Measurements from ENCODE around the gene HOGA1. TPM values are rescaled to one million over a fixed set of nuclear protein-coding genes. Genes with fewer than 3 reads are reported as not detected.
"Not testable (repeated sequence)": the region's sequence is repeated elsewhere in the genome, so short reads cannot be mapped to it uniquely, and the experiment has no call there.

Gene HOGA1
- polyA plus RNA-seq, 1 donor (not counting 4 experiments of a cell fraction or from before 2014, with no cell fraction given) = 1.0 TPM

- Histone ChIP-seq H3K9ac (ENCODE audit: control insufficient read depth, extremely low read depth, insufficient read depth, low read length) (no peak overlapping the region), H3K4me2 (ENCODE audit: control insufficient read depth, extremely low read depth, insufficient read depth, low read depth, low read length) (peak overlapping the region; percentile 27), H3K79me2 (ENCODE audit: control insufficient read depth, insufficient read depth, low read length) (peaks cover 12% of the 10 kb centered on the region), H4K20me1 (ENCODE audit: control insufficient read depth, extremely low read depth, insufficient read depth, low read length) (no peaks in the 10 kb centered on the region), H3K27me3 (ENCODE audit: control insufficient read depth, extremely low read depth, insufficient read depth, low read length) (no peaks in the 10 kb centered on the region), H3K36me3 (ENCODE audit: control insufficient read depth in 2 of 2, extremely low read depth in 1 of 2, insufficient read depth in 2 of 2, low read length in 2 of 2) (no peaks in the 10 kb centered on the region), H3K9me3 (ENCODE audit: control insufficient read depth, low read depth, low read length) (no peaks in the 10 kb centered on the region), H3K9me1 (ENCODE audit: control insufficient read depth, extremely low read depth, insufficient read depth, low read length) (no peaks in the 10 kb centered on the region), H3K4me1 (ENCODE audit: control insufficient read depth, extremely low read depth, insufficient read depth, low read length) (peaks cover 29% of the 10 kb centered on the region), H3K4me3 (ENCODE audit: control insufficient read depth in 2 of 3, extremely low read depth in 1 of 3, insufficient read depth in 2 of 3, low read depth in 1 of 3, low read length in 3 of 3) (no peak overlapping the region), H3K27ac (ENCODE audit: control insufficient read depth, insufficient read depth, low read length) (no peak overlapping the region), H2AFZ (ENCODE audit: control insufficient read depth, low read length) (no peak overlapping the region)
- DNase-seq (ENCODE audit: low read depth, low spot score) (no peak), FAIRE-seq (peak; percentile 93)
- dilution Hi-C loops (cut with MboI; ENCODE audit: extremely low pct_ligation_motif_present, low sequenced_read_pairs) = no loop called here
- TF ChIP-seq CTCF (optimal IDR thresholded peaks at IDR 0.05 in 1 of 3, IDR thresholded peaks at IDR 0.05 in 1 of 3, conservative IDR thresholded peaks at IDR 0.05 in 1 of 3; ENCODE audit: extremely low read depth in 1 of 3, insufficient read depth in 2 of 3, low read length in 3 of 3) (peak; percentile 90 to 98 (median 95)), EZH2 (IDR thresholded peaks at IDR 0.05; ENCODE audit: low read length) (no peak)
Observed at GRCh38 chr10:97553575-97554031, 30.6 kb upstream of the HOGA1 start.

GRCh38 chr10:97554336-97554735 lies 29.9 kb upstream of the HOGA1 start:
- H3K9me1 ChIP-seq (ENCODE audit: control insufficient read depth, extremely low read depth, insufficient read depth, low read length); H3K27ac ChIP-seq (ENCODE audit: control insufficient read depth, insufficient read depth, low read length); dilution Hi-C loops (cut with MboI; ENCODE audit: extremely low pct_ligation_motif_present, low sequenced_read_pairs); H4K20me1 ChIP-seq (ENCODE audit: control insufficient read depth, extremely low read depth, insufficient read depth, low read length); H3K9me3 ChIP-seq (ENCODE audit: control insufficient read depth, low read depth, low read length); DNase-seq (ENCODE audit: low read depth, low spot score); FAIRE-seq; H3K79me2 ChIP-seq (ENCODE audit: control insufficient read depth, insufficient read depth, low read length); H3K4me2 ChIP-seq (ENCODE audit: control insufficient read depth, extremely low read depth, insufficient read depth, low read depth, low read length); H2AFZ ChIP-seq (ENCODE audit: control insufficient read depth, low read length); H3K4me3 ChIP-seq (ENCODE audit: control insufficient read depth in 2 of 3, extremely low read depth in 1 of 3, insufficient read depth in 2 of 3, low read depth in 1 of 3, low read length in 3 of 3); H3K27me3 ChIP-seq (ENCODE audit: control insufficient read depth, extremely low read depth, insufficient read depth, low read length); H3K9ac ChIP-seq (ENCODE audit: control insufficient read depth, extremely low read depth, insufficient read depth, low read length); H3K36me3 ChIP-seq (ENCODE audit: control insufficient read depth in 2 of 2, extremely low read depth in 1 of 2, insufficient read depth in 2 of 2, low read length in 2 of 2): not testable (repeated sequence)
- peaks cover 23% of the 10 kb centered on the region for H3K4me1 ChIP-seq (ENCODE audit: control insufficient read depth, extremely low read depth, insufficient read depth, low read length)

GRCh38 chr10:97555541-97555940 lies 28.6 kb upstream of the HOGA1 start:
- not testable (repeated sequence) for H3K79me2 ChIP-seq (ENCODE audit: control insufficient read depth, insufficient read depth, low read length); FAIRE-seq; H3K9ac ChIP-seq (ENCODE audit: control insufficient read depth, extremely low read depth, insufficient read depth, low read length)

GRCh38 chr10:97560731-97561381 lies 23.3 kb upstream of the HOGA1 start:
- dilution Hi-C loops (cut with MboI; ENCODE audit: extremely low pct_ligation_motif_present, low sequenced_read_pairs); H3K36me3 ChIP-seq (ENCODE audit: control insufficient read depth in 2 of 2, extremely low read depth in 1 of 2, insufficient read depth in 2 of 2, low read length in 2 of 2); H3K4me3 ChIP-seq (ENCODE audit: control insufficient read depth in 2 of 3, extremely low read depth in 1 of 3, insufficient read depth in 2 of 3, low read depth in 1 of 3, low read length in 3 of 3); H3K4me1 ChIP-seq (ENCODE audit: control insufficient read depth, extremely low read depth, insufficient read depth, low read length); DNase-seq (ENCODE audit: low read depth, low spot score); H3K79me2 ChIP-seq (ENCODE audit: control insufficient read depth, insufficient read depth, low read length); H3K9me3 ChIP-seq (ENCODE audit: control insufficient read depth, low read depth, low read length); H3K4me2 ChIP-seq (ENCODE audit: control insufficient read depth, extremely low read depth, insufficient read depth, low read depth, low read length); H3K9ac ChIP-seq (ENCODE audit: control insufficient read depth, extremely low read depth, insufficient read depth, low read length); H3K9me1 ChIP-seq (ENCODE audit: control insufficient read depth, extremely low read depth, insufficient read depth, low read length); H3K27ac ChIP-seq (ENCODE audit: control insufficient read depth, insufficient read depth, low read length); H3K27me3 ChIP-seq (ENCODE audit: control insufficient read depth, extremely low read depth, insufficient read depth, low read length); H4K20me1 ChIP-seq (ENCODE audit: control insufficient read depth, extremely low read depth, insufficient read depth, low read length); FAIRE-seq; H2AFZ ChIP-seq (ENCODE audit: control insufficient read depth, low read length): not testable (repeated sequence)

More at GRCh38 chr10:97555541-97555940, 28.6 kb upstream of the HOGA1 start:
- H3K4me3 ChIP-seq (ENCODE audit: control insufficient read depth in 2 of 3, extremely low read depth in 1 of 3, insufficient read depth in 2 of 3, low read depth in 1 of 3, low read length in 3 of 3); H3K36me3 ChIP-seq (ENCODE audit: control insufficient read depth in 2 of 2, extremely low read depth in 1 of 2, insufficient read depth in 2 of 2, low read length in 2 of 2); H2AFZ ChIP-seq (ENCODE audit: control insufficient read depth, low read length); H4K20me1 ChIP-seq (ENCODE audit: control insufficient read depth, extremely low read depth, insufficient read depth, low read length); H3K27me3 ChIP-seq (ENCODE audit: control insufficient read depth, extremely low read depth, insufficient read depth, low read length); dilution Hi-C loops (cut with MboI; ENCODE audit: extremely low pct_ligation_motif_present, low sequenced_read_pairs); DNase-seq (ENCODE audit: low read depth, low spot score); H3K4me2 ChIP-seq (ENCODE audit: control insufficient read depth, extremely low read depth, insufficient read depth, low read depth, low read length); H3K27ac ChIP-seq (ENCODE audit: control insufficient read depth, insufficient read depth, low read length); H3K9me1 ChIP-seq (ENCODE audit: control insufficient read depth, extremely low read depth, insufficient read depth, low read length); H3K9me3 ChIP-seq (ENCODE audit: control insufficient read depth, low read depth, low read length): not testable (repeated sequence)
- H3K4me1 ChIP-seq (ENCODE audit: control insufficient read depth, extremely low read depth, insufficient read depth, low read length) = peaks cover 11% of the 10 kb centered on the region

Measured in keratinocyte (primary cell).